ENCODE data around the gene ITPR1.

ITPR1 gene

DNA sequence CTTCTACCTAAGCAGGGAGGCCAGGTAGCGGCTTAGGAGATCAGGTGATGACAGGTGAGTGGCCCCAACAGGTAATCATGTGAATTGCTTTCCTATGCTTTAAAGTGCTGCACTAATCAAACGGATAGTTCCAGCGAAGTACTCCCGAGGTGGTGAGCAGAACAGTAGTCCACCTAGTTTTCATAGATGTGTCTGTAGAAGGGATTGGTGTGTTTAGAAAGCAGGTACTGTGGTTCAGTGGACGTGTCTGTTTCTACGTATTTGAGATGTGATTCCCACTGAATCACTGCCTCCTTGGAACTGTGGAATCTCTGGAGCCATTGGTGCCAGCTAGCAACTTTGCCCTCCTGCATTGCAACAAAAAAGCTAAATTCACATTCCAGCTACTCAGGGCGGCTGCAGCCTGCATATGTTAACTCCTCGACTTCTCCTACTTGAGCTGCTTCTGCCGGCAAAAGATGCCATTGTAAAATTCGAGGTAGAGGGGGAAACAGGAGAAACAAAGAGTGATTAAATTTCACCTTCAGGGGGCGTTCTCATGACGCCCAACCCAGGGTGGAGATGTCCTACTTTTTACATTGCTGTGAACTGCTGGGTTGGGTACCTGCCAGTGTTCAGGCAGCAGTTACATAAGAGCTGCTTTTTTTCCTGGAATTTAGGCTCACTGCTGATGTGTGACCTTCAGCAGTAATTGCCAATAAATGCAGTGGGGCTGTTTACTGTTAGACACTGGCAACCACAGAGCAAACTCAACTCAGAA, 227.3 kb downstream of the ITPR1 start:
- DNase-seq (ENCODE audit: low read depth), result peak; percentile 76

DNA sequence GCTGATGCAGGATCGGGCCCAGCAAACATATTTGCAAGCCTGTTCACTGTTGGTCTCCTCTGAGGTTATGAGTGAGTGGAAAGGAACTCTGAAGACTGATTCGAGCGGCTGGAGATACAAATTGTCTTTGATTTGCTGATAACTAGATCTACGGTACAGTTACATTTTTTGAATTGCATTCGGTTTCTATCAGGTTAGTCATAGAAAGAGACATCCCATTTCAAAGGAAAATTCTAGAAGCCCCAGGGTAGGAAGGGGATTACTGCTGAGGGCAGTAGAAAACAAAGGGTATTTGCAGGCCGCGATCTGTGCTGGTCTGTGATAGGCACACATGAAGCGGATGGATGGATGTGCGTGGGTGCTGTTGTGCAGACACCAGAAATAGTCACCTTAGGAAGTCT, 228.4 kb downstream of the ITPR1 start:
- DNase-seq (ENCODE audit: low read depth), result peak; percentile 96

DNA sequence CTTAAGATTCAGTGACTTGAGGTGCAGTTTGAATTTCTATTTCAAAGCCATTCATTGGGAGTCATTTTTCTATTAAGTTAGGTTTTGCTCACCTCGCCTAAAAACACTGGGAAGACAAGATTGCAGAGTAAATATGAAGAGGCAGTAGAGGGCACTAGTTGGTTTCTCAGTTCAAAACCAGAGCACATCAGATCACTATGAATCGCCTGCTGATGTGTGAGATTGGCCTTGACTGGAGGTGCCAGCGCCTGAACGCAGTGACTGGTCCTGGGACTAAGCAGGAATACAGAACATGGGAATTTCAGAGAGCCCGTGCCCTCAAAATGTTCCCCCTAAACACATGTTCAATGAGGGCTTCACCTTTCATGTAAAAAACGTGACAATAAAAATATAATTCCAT, 229.0 kb downstream of the ITPR1 start:
- peak; percentile 62 for DNase-seq (ENCODE audit: low read depth)

DNA sequence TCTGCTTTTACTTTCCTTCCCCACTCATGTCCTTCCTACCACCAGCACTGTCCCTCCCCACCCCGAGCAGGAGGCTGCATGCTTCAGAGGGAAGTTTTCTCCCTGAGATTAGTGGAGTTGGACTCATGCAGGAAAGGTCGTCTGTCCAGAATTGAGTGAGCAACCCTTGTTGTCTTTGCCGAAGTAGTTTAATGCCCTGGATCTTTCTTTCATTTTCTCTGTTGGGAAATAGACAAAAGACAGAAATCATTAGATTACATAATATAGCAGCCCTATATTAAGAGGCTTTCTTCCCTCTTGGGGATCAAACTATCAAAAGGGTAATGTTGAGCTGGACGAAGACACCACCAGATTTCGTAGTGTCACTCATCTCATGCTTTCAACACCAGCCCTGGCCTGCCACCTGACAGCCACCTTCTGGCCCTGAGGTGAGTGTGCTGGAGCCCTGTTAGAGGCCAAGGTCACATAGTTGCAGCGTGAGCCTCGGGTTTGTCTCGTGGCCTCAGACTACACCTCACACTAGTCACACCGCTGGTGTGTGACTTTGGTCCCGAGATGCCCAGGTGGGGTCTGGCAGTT, 231.0 kb downstream of the ITPR1 start:
- no peak for DNase-seq (ENCODE audit: low read depth)

DNA sequence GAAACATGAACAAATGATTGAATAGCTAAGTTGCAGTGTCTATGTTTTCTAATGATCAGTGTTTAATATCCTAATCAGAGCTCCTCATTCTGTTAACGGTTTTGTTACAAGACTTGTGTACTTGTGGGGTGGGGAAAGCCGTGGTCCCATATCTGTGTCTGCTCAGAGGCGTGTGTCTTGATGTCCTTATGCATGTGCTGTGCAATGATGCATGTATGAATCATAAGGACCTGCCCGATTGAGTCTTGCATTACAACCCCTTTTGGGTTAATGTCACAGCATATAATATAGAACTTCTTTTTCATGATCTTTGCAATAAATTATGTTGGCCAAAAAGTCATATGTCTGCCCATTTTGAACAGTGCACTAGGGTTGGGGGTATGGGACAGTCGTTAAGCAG, 233.4 kb downstream of the ITPR1 start:
- no peak for DNase-seq (ENCODE audit: low read depth)

DNA sequence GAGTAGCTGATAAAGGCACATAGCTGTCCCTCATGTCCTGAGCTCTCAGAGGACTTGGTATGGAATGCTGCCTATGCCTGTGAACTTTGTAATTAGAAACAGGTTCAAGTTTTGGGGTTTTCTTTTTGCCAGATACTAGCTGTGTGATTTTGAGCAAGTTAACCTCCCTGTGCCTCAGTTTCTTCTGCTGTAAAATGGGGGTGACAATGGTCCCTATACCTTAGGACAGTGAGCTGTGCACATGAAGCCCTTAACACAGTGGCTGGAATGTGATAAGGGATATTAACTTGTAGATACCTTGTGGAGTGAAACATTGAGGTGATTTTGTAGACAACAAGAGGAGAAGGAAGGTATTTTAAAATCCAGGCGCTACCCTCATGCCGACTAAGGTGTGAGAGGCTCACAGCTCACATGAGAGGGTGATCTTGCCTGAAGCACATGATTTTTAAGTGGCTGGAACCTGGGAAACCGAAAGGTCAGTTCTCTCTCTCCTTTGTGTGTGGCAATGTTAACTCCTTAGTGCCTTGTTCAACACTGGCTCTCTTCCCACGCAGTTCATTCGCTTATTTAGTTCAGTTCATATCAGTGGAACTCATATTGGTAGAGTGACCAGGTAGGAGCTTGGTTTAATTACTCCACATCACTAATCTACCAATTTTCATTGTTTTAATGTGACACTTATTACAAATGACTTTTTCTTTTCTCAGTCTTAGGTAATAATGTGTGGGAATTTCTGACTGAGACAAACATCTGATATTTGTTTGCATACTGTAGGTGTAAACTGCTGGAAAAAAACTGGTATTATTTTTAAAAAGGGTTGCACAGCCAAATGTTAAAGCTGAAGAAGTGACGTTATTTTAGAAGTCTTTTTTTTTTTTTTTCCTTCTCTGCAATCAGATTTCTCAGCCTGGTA, 236.2 kb downstream of the ITPR1 start:
- no peak for DNase-seq (ENCODE audit: low read depth)

DNA sequence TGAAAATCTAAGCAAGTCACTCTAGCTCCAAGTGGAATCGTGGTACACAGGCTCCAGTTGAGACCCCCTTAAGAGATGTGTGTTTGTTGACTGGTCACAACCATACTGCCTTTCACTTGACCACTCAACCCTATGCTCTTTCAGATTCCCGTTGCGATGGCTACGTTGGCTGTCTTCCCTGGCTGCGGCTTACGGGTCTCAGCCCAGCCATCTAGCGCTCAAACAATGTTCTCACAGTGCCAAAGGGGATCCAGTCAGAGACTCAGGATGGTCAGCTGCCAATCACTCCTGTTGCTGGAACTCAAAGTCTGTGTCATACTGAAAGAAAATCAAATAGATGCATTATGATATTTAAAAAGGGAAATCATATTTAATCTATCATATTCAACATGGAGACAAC, 237.6 kb downstream of the ITPR1 start:
- no peak for DNase-seq (ENCODE audit: low read depth)

DNA sequence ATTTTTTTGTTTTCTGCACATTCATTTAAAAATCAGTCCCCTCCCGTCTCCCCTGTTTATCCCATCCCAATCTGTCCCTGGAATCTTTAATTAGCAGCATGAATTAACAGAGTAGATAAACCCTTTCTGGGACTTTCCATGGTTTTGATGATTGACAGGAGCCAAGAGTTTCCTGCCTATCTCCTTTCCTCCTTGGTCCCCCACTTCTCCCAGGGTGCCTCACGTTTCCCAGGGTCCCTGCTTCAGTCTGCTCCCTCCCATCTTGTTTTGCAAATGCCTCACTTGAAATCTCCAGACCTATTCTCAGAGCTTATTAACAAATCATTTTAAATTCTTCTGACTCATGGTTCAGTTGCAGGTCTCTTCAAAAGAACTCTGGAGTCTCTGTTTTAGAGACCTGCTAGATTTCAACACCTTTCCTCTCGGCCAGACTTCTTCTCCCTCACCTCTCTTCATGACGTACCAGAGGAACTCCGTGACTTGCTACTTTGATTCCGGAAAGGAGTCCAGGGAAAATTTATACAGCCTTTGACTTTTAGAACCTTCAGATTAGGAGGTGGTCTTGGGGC, 238.5 kb downstream of the ITPR1 start:
- no peak for DNase-seq (ENCODE audit: low read depth)

DNA sequence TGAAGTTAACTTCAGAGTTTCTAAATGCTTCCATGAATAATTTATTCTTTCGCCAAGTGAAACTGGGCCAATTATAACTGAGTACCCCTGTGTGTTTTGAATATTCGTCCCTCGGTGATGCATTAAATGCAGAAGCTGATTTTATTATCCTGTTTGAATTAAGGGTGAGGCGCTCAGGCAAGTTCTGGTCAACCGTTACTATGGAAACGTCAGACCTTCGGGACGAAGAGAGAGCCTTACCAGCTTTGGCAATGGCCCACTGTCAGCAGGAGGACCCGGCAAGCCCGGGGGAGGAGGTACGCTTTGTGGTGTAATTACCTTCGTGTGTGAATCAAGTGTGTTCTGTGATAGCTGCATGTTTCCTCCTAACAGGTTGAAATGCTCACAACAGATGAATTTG, 239.8 kb downstream of the ITPR1 start:
- DNase-seq (ENCODE audit: low read depth), result no peak

DNA sequence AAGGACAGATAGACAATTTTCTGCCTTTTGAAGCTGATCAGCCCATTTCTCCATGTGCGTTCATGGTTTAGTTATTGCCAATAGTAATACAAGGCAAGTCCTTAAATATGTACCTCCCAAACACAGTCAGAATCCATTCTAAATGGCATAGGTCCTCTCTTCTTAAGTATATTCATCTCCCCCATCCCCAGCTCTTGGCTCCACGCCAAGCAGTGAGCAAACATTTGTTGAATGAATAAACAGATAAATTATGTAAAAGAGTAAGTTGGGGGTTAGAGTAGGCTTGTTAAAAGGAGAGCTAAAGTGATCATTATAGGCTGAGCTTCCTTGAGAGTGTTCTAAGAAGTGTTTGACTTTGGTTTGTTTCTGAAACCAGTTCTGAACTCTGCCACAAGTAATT, 241.3 kb downstream of the ITPR1 start:
- no peak for DNase-seq (ENCODE audit: low read depth)

DNA sequence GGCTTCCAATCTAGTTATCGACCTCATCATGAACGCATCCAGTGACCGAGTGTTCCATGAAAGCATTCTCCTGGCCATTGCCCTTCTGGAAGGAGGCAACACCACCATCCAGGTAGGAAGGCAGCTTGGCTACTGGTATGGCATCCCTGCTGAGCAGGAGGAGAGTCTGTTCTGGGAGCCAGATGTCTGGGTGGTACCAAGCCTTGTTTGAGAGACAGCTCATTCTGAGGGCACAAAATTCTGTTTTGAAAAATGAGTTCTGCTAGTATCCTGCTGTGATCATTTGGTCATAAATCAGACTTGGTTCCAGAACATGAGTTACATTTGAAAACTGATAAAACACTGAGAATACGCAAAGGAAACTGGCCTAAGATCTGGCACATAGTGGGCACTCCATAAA, 242.1 kb downstream of the ITPR1 start:
- no peak for DNase-seq (ENCODE audit: low read depth)

DNA sequence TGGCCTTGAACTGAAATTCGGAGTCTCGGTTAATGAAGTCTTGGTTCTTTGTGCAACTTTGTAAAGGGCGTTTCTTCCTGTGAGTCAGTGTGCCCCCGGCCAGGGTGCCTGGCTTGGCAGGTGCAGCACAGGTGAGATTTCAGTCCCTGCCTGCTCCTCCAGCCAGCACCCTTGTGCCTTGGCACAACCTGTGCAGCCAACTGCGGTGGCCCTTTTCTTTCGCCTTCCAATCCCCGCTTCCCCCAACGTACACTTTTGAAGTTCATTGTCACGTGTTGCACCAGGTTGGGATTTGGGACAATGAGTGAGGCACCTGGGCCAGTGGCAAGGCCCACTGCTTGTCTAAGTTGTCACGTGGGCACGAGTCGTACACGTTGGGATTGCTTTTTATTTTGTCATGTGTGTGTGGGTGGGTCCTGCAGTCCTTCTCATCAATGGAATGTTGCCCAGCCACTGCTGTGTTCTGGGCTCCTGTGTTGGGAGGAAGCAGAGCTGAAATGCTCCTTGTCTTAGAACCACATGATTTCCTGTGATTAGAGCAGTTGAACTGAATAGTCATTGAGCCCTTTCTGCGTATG, 243.2 kb downstream of the ITPR1 start:
- no peak for DNase-seq (ENCODE audit: low read depth)

DNA sequence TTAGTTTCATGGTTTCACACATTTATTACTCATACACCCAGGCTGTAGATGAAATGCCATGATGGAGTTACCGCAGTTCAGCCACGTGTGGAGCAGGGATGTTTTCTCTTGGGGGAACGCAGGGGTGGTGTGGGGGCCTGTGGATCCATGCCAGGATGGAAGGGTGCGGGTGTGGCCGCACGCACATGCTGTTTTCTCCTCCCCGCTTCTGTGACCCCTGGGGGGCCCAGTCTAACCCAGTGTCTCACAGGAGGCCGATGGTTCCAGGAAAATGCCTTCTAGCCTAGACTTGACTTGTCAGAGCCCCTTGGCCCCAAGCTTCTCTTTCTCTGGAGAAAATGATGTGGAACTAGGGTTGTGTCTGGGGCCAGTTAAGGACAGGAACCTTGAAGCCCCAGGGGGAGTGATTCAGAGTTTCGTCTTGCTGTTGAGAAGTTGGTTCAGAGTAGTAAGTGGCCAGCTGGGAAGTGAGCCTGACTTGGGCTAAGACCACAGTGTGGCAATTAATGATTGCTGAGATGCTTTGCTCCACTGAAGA, 245.7 kb downstream of the ITPR1 start:
- DNase-seq (ENCODE audit: low read depth), result peak; percentile 69

DNA sequence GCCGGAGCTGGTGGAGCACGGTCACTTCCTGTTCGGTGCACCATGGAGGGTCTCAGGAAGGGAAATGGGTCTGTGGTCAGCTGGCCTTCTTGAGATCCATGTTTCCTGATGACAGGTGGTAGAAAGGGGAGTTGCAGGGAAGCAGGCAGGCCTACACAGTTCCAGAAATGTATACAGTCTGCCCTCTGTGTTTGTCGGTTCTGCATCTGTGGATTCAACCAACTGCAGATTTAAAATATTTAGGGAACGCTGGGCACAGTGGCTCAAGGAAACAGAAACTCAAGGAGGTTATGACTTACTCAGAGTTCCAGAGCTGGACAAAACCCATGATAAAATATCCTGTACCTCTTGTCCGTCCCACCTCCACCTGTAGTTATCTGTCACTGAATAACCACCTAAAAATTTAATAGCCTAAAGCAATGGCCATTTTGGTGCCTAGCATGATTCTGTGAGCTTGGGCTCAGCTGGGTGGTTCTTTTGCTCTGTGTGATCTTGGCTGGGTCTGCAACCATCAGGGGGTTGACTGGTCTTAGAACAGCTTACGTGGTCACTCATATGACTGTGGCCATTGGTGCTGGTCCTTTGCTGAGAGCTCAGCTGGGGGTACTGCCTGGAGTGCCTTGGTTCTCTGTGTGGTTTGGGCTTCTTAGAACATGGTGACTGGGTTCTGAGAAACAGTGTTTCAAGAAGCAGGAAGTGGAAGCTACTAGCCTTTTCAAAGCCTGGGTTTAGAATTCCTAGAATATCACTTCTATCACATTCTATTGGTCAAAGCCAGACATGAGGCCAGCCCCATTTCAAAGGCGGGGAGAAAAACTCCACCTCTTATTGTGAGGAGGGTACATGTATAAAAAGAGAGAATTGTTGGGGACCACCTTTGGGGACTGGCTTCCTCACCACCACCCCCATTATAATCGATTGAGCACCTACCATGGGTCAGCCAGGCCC, 246.4 kb downstream of the ITPR1 start:
- no peak for DNase-seq (ENCODE audit: low read depth)

DNA sequence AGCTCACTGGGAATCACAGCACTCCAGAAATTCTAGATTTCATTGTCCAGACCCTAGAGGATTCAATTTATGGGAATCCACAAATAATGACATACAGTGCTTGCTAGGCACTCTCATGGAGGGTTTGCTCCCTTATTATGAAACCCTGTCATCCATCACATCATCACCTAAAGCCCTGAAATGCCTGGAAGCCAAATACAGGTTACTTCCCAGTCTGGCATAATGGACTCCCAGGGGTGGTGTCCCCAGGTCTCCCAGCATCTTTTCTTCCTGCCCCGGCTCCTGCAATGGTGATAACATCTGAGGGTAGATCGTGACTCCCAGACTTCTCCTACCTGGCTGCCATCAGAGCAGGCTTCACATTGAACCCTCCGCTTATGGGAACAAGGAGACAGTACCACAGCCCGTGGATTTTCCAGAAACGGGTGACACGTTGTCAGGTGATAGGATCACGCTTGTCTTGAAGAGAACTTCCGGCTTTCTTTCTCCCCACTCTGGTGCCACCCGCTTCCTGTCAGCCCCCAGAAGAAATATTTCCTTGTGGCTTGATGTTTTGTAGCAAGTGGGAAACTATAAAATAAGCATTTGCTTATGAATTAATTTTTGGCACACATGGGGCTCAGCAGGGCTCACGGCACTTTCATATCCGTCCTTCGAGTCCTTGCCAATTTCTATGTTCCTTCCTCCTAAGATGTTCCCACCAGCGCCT, 247.4 kb downstream of the ITPR1 start:
- no peak for DNase-seq (ENCODE audit: low read depth)

DNA sequence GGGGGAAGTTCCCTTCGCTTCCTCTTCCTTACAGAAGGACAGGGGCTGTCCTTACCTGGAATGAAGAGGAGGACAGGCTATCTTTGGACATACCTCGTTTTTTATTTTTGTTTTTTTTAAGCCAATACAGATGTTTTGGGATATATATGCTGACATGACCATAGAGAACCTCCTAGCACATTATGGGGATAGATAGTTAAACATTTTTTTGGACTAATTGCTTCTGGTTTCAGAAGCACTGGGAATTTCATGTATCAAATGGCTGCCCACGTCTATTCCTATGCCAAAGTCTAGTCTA, 247.9 kb downstream of the ITPR1 start:
- DNase-seq (ENCODE audit: low read depth), result no peak

DNA sequence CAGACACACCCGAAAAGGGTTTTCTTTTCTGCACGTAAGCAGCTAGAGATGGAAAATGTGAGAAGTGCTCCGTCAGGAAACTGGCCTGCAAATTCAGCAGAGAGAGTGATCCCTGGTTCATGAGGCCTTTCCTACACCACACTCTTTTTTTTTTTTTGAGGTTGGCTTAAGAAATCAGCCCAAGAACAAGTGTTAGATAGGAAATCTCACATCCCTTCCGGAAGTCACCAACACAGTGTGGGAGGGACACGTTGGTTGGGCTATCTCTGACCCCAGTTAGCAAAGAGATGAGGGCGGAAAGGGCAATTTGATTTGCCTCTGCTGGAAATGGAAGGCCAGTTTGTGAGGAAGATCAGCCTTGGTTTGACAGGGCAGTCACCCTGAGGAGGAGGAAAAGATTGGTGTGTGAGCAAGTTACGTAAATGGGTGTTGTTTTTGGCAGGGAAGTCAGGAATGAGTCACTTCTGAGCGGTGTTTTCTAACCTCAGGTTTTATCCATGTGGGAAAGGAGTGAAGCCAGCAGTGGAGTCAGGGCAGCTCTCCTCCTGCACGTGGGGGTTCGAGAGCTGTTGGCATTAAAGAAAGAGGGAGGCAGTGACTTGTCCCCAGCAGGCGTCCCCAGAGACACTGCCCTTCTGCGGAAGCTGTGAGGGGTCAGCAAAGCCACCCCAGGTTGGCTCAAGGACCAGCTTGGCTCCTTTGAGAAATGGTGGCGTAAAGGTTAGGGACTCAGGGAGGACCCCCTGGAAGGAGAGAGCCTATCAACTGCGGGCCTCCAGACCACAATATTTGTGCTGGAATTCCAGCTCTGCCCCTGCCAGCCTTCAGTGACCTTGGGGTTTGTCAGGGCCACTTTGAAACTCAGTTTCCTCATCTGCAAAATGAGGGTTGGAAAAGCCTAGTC, 248.5 kb downstream of the ITPR1 start:
- peak; percentile 97 for DNase-seq (ENCODE audit: low read depth)

DNA sequence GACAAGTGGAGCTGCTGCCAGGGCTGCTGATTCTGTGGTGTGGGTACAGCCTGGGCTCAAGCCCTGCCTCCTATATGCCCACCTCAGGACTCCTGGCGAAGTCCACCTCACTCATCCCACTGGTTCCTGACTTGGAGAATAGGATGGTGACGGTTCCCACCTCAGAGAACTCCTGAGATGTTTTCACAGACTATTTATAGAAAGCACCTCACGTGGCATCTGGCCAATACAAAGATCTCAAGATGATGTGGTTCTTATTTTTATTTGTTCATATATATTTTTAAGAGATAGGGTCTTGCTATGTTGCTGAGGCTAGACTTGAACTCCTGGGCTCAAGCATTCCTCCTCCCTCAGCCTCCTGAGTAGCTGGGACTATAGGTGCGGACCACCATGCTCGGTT, 249.2 kb downstream of the ITPR1 start:
- DNase-seq (ENCODE audit: low read depth), result no peak

DNA sequence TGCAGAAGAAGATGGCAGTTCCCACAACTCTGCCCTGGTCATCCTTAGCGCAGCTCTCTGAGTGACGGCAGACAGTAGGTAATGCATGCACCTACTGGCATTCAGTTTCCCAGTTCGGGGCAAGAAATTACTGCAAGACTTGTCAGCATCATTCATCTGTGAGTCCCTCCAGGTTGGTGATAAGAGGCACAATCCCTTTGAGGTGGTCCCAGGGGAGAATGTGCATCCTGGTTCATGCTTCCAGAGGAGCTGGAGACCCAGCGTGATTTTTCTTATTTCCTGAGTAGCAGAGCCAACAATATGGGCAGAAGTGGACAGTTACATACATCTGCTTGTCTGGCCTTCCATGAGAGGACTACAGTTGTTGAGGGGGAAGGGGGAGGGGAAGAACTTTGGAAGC, 250.2 kb downstream of the ITPR1 start:
- no peak for DNase-seq (ENCODE audit: low read depth)
